C4-2B (cell line): ENCODE data around the gene PPP1R1B.

Source experiments
- CTCF ChIP-seq: fragments of 450-650 bp; conservative IDR thresholded peaks from 2 replicates; pipeline ENCODE4 v1.5.1; 2017; ENCODE audit warnings: mild to moderate bottlenecking
- ZFX ChIP-seq: fragments of 450-650 bp; IDR thresholded peaks from 2 replicates; pipeline ENCODE4 v1.6.1; 2017

GRCh38 chr17:39604911-39605491 lies 21.8 kb upstream of the PPP1R1B start:
- TF ChIP-seq CTCF (no peak), ZFX (no peak)
